HepG2 (cell line): Measurements from ENCODE around the gene SDC4. TPM values are rescaled to one million over a fixed set of nuclear protein-coding genes. Genes with fewer than 3 reads are reported as not detected.

Source experiments
- CREM ChIP-seq, 2 experiments: sonication (generic) in 1 of 2; formaldehyde crosslinking in 1 of 2; IDR thresholded peaks; 2 replicates each; pipeline versions ENCODE4 v1.4.0 to v1.6.1; 2016 to 2020; ENCODE audit warnings: antibody characterized with exemption in 1 of 2, mild to moderate bottlenecking in 1 of 2, missing genetic modification reagents in 1 of 2
- CSRNP2 ChIP-seq: sonication (generic); formaldehyde crosslinking; conservative IDR thresholded peaks from 2 replicates; pipeline ENCODE4 v1.8.0; 2022; ENCODE audit warnings: low read depth, missing genetic modification reagents
- FOXA1 ChIP-seq, 2 experiments: fragments of 450-650 bp in 1 of 2; sonication (generic) in 1 of 2; formaldehyde crosslinking in 1 of 2; IDR thresholded peaks; 2 replicates each; pipeline versions ENCODE4 v1.4.0 to v1.6.1; 2016 to 2020; ENCODE audit warnings: missing genetic modification reagents in 1 of 2
- HMG20B ChIP-seq: conservative IDR thresholded peaks from 2 replicates; pipeline ENCODE4 v1.6.1; 2016; ENCODE audit warnings: missing genetic modification reagents, missing compliant biosample characterization
- KLF11 ChIP-seq: IDR thresholded peaks from 2 replicates; pipeline ENCODE4 v1.6.1; 2016; ENCODE audit warnings: missing compliant biosample characterization
- KMT2A ChIP-seq: sonication (generic); formaldehyde crosslinking; IDR thresholded peaks from 2 replicates; pipeline ENCODE4 v1.4.0; 2020; ENCODE audit warnings: missing genetic modification reagents
- NR0B2 ChIP-seq: sonication (generic); formaldehyde crosslinking; IDR thresholded peaks from 2 replicates; pipeline ENCODE4 v1.4.0; 2020; ENCODE audit warnings: mild to moderate bottlenecking, missing genetic modification reagents
- NR2F6 ChIP-seq, 2 experiments: IDR thresholded peaks; 2 replicates each; pipeline ENCODE4 v1.6.1; 2016; ENCODE audit warnings: antibody characterized with exemption in 1 of 2, mild to moderate bottlenecking in 1 of 2
- NR3C1 ChIP-seq: sonication (generic); formaldehyde crosslinking; IDR thresholded peaks from 2 replicates; pipeline ENCODE4 v1.4.0; 2020; ENCODE audit warnings: missing genetic modification reagents
- RARA ChIP-seq: IDR thresholded peaks from 2 replicates; pipeline ENCODE4 v1.6.1; 2016; ENCODE audit warnings: missing genetic modification reagents, missing compliant biosample characterization
- SALL1 ChIP-seq: sonication (generic); formaldehyde crosslinking; IDR thresholded peaks from 2 replicates; pipeline ENCODE4 v1.8.0; 2022; ENCODE audit warnings: mild to moderate bottlenecking, missing genetic modification reagents
- SOX5 ChIP-seq: IDR thresholded peaks from 2 replicates; pipeline ENCODE4 v1.6.1; 2016; ENCODE audit warnings: borderline replicate concordance
- TEAD3 ChIP-seq: optimal IDR thresholded peaks from 2 replicates; pipeline ENCODE3; 2016; ENCODE audit warnings: borderline replicate concordance
- ZBTB3 ChIP-seq: sonication (generic); formaldehyde crosslinking; IDR thresholded peaks from 2 replicates; pipeline ENCODE4 v1.4.0; 2020; ENCODE audit warnings: low read depth, mild to moderate bottlenecking, moderate library complexity, missing genetic modification reagents, borderline replicate concordance
- ZFP1 ChIP-seq: IDR thresholded peaks from 2 replicates; pipeline ENCODE4 v1.6.1; 2016
- ZFP41 ChIP-seq: sonication (generic); formaldehyde crosslinking; IDR thresholded peaks from 2 replicates; pipeline ENCODE4 v1.4.0; 2020; ENCODE audit warnings: mild to moderate bottlenecking, missing genetic modification reagents, borderline replicate concordance
- ZKSCAN1 ChIP-seq: fragments of 150-350 bp; IDR thresholded peaks from 2 replicates; pipeline ENCODE4 v1.6.1; 2014; ENCODE audit warnings: low read length
- ZNF230 ChIP-seq: sonication (generic); formaldehyde crosslinking; IDR thresholded peaks from 2 replicates; pipeline ENCODE4 v1.4.0; 2020; ENCODE audit warnings: mild to moderate bottlenecking, missing genetic modification reagents
- ZNF232 ChIP-seq: sonication (generic); formaldehyde crosslinking; IDR thresholded peaks from 2 replicates; pipeline ENCODE4 v1.4.0; 2020; ENCODE audit warnings: missing genetic modification reagents, borderline replicate concordance
- ZNF276 ChIP-seq: sonication (generic); formaldehyde crosslinking; IDR thresholded peaks from 2 replicates; pipeline ENCODE4 v1.4.0; 2020; ENCODE audit warnings: mild to moderate bottlenecking, low read depth, missing genetic modification reagents
- ZNF616 ChIP-seq: sonication (generic); formaldehyde crosslinking; IDR thresholded peaks from 2 replicates; pipeline ENCODE4 v1.5.0; 2020; ENCODE audit warnings: low read depth, mild to moderate bottlenecking, missing genetic modification reagents
- ZNF644 ChIP-seq: IDR thresholded peaks from 2 replicates; pipeline ENCODE4 v1.6.1; 2016; ENCODE audit warnings: low read depth
- ZNF678 ChIP-seq: sonication (generic); formaldehyde crosslinking; IDR thresholded peaks from 2 replicates; pipeline ENCODE4 v1.4.0; 2020; ENCODE audit warnings: mild to moderate bottlenecking, missing genetic modification reagents
- ZNF777 ChIP-seq: sonication (generic); formaldehyde crosslinking; IDR thresholded peaks from 2 replicates; pipeline ENCODE4 v1.4.0; 2020; ENCODE audit warnings: missing genetic modification reagents
- ZNF784 ChIP-seq: sonication (generic); formaldehyde crosslinking; IDR thresholded peaks from 2 replicates; pipeline ENCODE4 v1.5.1; 2020; ENCODE audit warnings: missing genetic modification reagents, mild to moderate bottlenecking, borderline replicate concordance
- ZNF850 ChIP-seq: sonication (generic); formaldehyde crosslinking; conservative IDR thresholded peaks from 2 replicates; pipeline ENCODE4 v1.9.0; 2021; ENCODE audit warnings: mild to moderate bottlenecking, missing genetic modification reagents
- ZNF883 ChIP-seq: sonication (generic); formaldehyde crosslinking; IDR thresholded peaks from 2 replicates; pipeline ENCODE4 v1.5.1; 2020; ENCODE audit warnings: mild to moderate bottlenecking, missing genetic modification reagents; ENCODE audit errors: not compliant biosample characterization
- ZSCAN12 ChIP-seq: sonication (generic); formaldehyde crosslinking; IDR thresholded peaks from 2 replicates; pipeline ENCODE4 v1.9.0; 2021; ENCODE audit warnings: mild to moderate bottlenecking, missing genetic modification reagents
- polyA plus RNA-seq, 8 experiments: library from polyadenylated mRNA; depleted of rRNA in 3 of 8; stranded (reverse) in 7 of 8; unstranded in 1 of 8; fragments of >200 nt; fragmentation: Illumina TruSeq in 4 of 8; extraction: Trizol in 4 of 8; gene quantifications; 2 replicates each; pipeline versions ENCODE4 v1.2.1 to v1.2.3, GENCODE V29; 2011 to 2016; ENCODE audit warnings: low read depth in 4 of 8, missing spikeins in 1 of 8, mixed read lengths in 1 of 8; ENCODE audit not compliant: insufficient read depth in 1 of 8
- total RNA-seq, 5 experiments: library from RNA; depleted of rRNA; stranded (reverse); fragments of >200 nt; fragmentation: Illumina TruSeq; extraction: Trizol; gene quantifications; 2 replicates each; pipeline ENCODE4 v1.2.3, GENCODE V29; 2016; ENCODE audit warnings: low read depth in 1 of 5

SDC4 gene
- total and polyA plus RNA-seq, 2 of the 13 experiments (the other 11 are each of a cell fraction or from before 2014, with no cell fraction given), result 49.0 to 65.1 TPM

DNA sequence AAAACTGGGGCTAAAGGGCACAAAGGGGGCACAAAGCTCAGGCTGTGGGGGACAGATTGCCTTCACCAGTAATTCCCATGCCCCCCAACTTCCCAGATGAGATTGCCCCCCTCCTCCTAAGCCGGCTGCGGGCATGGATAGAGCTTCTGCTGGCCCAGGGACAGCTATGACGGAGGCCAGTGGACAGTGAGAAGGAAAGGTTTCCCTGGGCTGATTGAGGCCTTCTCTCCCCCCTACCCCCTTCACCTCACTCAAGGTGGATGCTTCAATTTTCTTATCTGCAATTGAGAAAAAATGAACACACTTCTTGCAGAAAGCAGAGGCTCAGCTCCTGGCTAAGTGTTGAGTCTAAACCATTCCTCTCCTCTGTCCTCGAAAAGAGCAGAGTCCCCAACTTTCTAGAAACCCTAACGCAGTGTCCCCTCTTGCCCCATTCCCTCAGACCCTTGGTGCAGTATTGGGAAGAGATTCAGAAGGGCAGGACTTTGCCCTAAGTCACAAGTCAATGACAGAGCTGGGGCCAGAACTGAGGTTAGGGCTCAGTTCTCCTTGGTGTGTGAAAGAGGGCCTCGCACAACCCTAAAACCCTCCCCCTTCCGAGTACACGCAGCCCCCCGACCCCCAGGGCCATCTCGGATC lies 808 bp downstream of the SDC4 start (continued):
- TF ChIP-seq ZBTB3 (CRISPR knock-in tag) (no peak), NR0B2 (CRISPR knock-in tag) (no peak), ZFP1 (no peak), FOXA1 (IDR thresholded peaks at IDR 0.05) (no peak), FOXA1 (CRISPR knock-in tag; IDR thresholded peaks at IDR 0.05) (no peak), KLF11 (CRISPR knock-in tag) (no peak), CREM (IDR thresholded peaks at IDR 0.05) (no peak), CREM (CRISPR knock-in tag; IDR thresholded peaks at IDR 0.05) (no peak), ZNF777 (CRISPR knock-in tag) (no peak), ZKSCAN1 (no peak), ZNF232 (CRISPR knock-in tag) (no peak), ZNF850 (CRISPR knock-in tag) (no peak), ZNF230 (CRISPR knock-in tag) (0 out of 2 replicates have a peak, but pooled peaks have one; percentile 69), SOX5 (no peak), ZFP41 (CRISPR knock-in tag) (no peak), ZSCAN12 (CRISPR knock-in tag) (no peak), HMG20B (CRISPR knock-in tag) (no peak), NR3C1 (CRISPR knock-in tag) (no peak), ZNF644 (no peak), ZNF616 (no peak), ZNF678 (no peak), ZNF883 (CRISPR knock-in tag) (no peak), ZNF276 (CRISPR knock-in tag) (0 out of 2 replicates have a peak, but pooled peaks have one; percentile 34), NR2F6 (IDR thresholded peaks at IDR 0.05) (no peak; the same call in 1 of the 2 replicates), NR2F6 (CRISPR knock-in tag; IDR thresholded peaks at IDR 0.05) (no peak), SALL1 (CRISPR knock-in tag) (no peak), RARA (CRISPR knock-in tag) (no peak), ZNF784 (CRISPR knock-in tag) (no peak), CSRNP2 (CRISPR knock-in tag) (no peak), TEAD3 (CRISPR knock-in tag) (no peak), KMT2A (CRISPR knock-in tag) (no peak)
